Measurements from ENCODE around the gene ATP9A.

DNA sequence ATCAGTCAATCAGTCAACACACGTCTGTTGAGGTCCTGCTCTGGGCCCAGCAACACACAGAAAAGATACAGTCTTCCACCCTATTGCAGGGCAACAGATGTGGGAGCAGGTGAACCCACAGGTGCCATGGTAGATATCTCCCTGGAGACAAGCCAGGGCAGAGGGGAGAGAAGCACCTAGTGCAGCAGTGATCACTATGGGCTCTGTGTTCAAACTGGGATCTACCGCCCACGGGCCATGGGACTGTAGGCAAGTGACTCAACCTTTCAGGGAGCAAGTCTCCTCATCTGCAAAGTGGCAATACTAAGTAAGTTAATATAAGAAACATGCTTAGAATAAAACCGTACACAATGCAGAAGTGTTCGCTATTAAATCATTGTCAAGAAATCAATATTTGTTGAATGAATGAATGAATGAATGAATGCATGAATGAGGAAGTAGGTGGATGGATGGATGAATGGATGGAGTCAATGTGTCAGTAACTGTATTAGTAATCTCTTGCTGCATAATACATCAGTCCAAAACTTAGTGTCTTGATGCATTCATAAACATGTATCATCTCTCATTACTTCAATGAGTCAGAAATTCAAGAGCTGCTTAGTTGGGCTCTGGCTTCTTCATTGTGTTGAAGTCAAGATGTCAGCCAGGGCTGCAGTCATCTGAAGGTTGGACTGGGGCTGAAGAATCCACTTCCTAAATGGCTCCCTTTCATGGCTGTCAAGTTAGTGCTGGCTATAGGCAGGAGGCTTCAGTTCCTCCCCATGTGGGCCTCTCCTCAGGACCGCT, 193.7 kb downstream of the ATP9A start:
- TF ChIP-seq, protein P1, sequence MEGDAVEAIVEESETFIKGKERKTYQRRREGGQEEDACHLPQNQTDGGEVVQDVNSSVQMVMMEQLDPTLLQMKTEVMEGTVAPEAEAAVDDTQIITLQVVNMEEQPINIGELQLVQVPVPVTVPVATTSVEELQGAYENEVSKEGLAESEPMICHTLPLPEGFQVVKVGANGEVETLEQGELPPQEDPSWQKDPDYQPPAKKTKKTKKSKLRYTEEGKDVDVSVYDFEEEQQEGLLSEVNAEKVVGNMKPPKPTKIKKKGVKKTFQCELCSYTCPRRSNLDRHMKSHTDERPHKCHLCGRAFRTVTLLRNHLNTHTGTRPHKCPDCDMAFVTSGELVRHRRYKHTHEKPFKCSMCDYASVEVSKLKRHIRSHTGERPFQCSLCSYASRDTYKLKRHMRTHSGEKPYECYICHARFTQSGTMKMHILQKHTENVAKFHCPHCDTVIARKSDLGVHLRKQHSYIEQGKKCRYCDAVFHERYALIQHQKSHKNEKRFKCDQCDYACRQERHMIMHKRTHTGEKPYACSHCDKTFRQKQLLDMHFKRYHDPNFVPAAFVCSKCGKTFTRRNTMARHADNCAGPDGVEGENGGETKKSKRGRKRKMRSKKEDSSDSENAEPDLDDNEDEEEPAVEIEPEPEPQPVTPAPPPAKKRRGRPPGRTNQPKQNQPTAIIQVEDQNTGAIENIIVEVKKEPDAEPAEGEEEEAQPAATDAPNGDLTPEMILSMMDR (IDR thresholded peaks at IDR 0.05; ENCODE audit: low read depth, low read length): no peak
- no peak for TF ChIP-seq POLR2A (IDR thresholded peaks at IDR 0.05; ENCODE audit: extremely low read depth, insufficient read length)
- TF ChIP-seq, protein P2, sequence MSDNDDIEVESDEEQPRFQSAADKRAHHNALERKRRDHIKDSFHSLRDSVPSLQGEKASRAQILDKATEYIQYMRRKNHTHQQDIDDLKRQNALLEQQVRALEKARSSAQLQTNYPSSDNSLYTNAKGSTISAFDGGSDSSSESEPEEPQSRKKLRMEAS (IDR thresholded peaks at IDR 0.05; ENCODE audit: low read depth, low read length): no peak
- TF ChIP-seq MYC (IDR thresholded peaks at IDR 0.05; ENCODE audit: low read depth, low read length): no peak
